C4-2B (cell line): ENCODE measurements around the gene PRRT2.

ENCODE experiments used
- CTCF ChIP-seq: fragments of 450-650 bp; conservative IDR thresholded peaks from 2 replicates; pipeline ENCODE4 v1.5.1; 2017; ENCODE audit warnings: mild to moderate bottlenecking
- ZFX ChIP-seq: fragments of 450-650 bp; IDR thresholded peaks from 2 replicates; pipeline ENCODE4 v1.6.1; 2017

- peak; percentile 97 for TF ChIP-seq CTCF
- 0 out of 2 replicates have a peak, but pooled peaks have one; percentile 35 for TF ChIP-seq ZFX
These were observed 4.0 kb downstream of the PRRT2 start, which contains the start of gene PAGR1 for GRCh38 chr16:29815793-29816693.
